AG09309 (cell line): ENCODE measurements around the gene SOCS3.

ENCODE experiments used
- DNase-seq: peaks from one replicate; pipeline ENCODE4 v3.0.0-alpha.2; 2010; ENCODE audit warnings: low read depth
- H3K4me3 ChIP-seq: 2 replicates; pipeline ENCODE4 v1.5.1; 2011; ENCODE audit warnings: mild to moderate bottlenecking, low read depth, low read length, moderate library complexity; ENCODE audit not compliant: control insufficient read depth
- CTCF ChIP-seq: IDR thresholded peaks from 2 replicates; pipeline ENCODE4 v1.5.1; 2011; ENCODE audit warnings: mild to moderate bottlenecking, low read depth, low read length, inconsistent platforms; ENCODE audit not compliant: insufficient read depth, control insufficient read depth; ENCODE audit errors: missing control alignments

The SOCS3 gene

GRCh38 chr17:78357672-78358537 is 2.0 kb downstream of the SOCS3 start:
- H3K4me3 ChIP-seq: peak overlapping the region; percentile 83
- DNase-seq: no peak

GRCh38 chr17:78357177-78357586 is 2.7 kb downstream of the SOCS3 start:
- DNase-seq: no peak
- no peak for TF ChIP-seq CTCF
- H3K4me3 ChIP-seq: peak overlapping the region; percentile 83

More at GRCh38 chr17:78357672-78358537, 2.0 kb downstream of the SOCS3 start:
- no peak for TF ChIP-seq CTCF

DNA sequence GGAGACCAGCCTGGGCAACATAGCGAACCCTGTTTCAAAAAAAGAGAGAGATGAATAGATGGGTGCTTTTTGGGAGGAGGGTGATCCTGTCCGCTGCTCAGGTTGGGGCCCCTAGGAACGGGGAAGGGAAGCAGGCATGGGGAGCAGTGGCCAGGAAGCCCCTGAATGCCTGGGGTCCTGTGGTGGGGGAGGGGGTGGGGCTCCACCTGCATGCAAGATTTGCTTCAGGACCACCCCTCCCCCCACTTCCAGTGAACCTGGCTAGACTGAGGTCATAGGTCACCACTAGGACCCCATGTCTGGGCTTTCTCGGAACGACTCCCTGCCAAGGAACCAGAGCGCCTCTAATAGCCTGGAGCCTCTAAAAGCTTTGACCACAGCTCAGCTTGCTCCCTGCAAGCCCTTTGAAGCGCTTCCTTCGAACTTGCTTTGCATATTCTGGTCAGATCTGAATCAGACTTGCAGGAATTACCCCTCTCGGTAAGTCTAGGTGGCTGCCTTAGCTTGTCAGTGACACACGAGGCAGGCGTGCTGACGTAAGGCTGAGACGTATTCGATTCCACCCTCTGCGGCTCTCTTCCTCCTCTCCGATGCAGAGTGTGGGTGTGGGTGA is 3.7 kb downstream of the SOCS3 start:
- no peak for DNase-seq
- H3K4me3 ChIP-seq: peak overlapping the region; percentile 17
- TF ChIP-seq CTCF: no peak

- TF ChIP-seq CTCF: no peak
- no peak for DNase-seq
- H3K4me3 ChIP-seq: no peak overlapping the region
Observed at GRCh38 chr17:78355701-78356100, 4.2 kb downstream of the SOCS3 start.

GRCh38 chr17:78355045-78355641 is 4.7 kb downstream of the SOCS3 start:
- no peak for TF ChIP-seq CTCF
- no peak overlapping the region for H3K4me3 ChIP-seq
- no peak for DNase-seq

- TF ChIP-seq CTCF: no peak
- no peak for DNase-seq
- H3K4me3 ChIP-seq: peak overlapping the region; percentile 15; the same call in 1 of the 2 replicates
Observed at GRCh38 chr17:78353834-78354233, 6.0 kb downstream of the SOCS3 start.
